T-helper 2 cell treated with Interferon-gamma antibody and Interleukin-4, amounts not matched to agents 5 μg/mL and 100 μg/mL, for 36 hours (primary cell): ENCODE data around the gene SPECC1.
"Not testable (repeated sequence)": the region's sequence is repeated elsewhere in the genome, so short reads cannot be mapped to it uniquely, and the experiment has no call there.

Experiments used
- DNase-seq: peaks from one replicate; pipeline ENCODE4 v3.0.0; 2021; ENCODE audit warnings: low spot score
- H3K27ac Mint-ChIP-seq: one replicate; pipeline ENCODE4 v1.8.0; 2021; ENCODE audit warnings: mild to moderate bottlenecking, mixed read lengths
- H3K27me3 Mint-ChIP-seq: one replicate; pipeline ENCODE4 v1.8.0; 2021; ENCODE audit warnings: low read depth, mixed read lengths
- H3K36me3 Mint-ChIP-seq: one replicate; pipeline ENCODE4 v1.8.0; 2021; ENCODE audit warnings: low read depth, mixed read lengths
- H3K4me1 Mint-ChIP-seq: one replicate; pipeline ENCODE4 v1.8.0; 2021; ENCODE audit warnings: low read depth, mixed read lengths
- H3K4me3 Mint-ChIP-seq: one replicate; pipeline ENCODE4 v1.8.0; 2022; ENCODE audit warnings: mild to moderate bottlenecking, moderate library complexity, mixed read lengths
- H3K9me3 Mint-ChIP-seq: one replicate; pipeline ENCODE4 v1.8.0; 2021; ENCODE audit warnings: mixed read lengths

SPECC1 gene

DNA sequence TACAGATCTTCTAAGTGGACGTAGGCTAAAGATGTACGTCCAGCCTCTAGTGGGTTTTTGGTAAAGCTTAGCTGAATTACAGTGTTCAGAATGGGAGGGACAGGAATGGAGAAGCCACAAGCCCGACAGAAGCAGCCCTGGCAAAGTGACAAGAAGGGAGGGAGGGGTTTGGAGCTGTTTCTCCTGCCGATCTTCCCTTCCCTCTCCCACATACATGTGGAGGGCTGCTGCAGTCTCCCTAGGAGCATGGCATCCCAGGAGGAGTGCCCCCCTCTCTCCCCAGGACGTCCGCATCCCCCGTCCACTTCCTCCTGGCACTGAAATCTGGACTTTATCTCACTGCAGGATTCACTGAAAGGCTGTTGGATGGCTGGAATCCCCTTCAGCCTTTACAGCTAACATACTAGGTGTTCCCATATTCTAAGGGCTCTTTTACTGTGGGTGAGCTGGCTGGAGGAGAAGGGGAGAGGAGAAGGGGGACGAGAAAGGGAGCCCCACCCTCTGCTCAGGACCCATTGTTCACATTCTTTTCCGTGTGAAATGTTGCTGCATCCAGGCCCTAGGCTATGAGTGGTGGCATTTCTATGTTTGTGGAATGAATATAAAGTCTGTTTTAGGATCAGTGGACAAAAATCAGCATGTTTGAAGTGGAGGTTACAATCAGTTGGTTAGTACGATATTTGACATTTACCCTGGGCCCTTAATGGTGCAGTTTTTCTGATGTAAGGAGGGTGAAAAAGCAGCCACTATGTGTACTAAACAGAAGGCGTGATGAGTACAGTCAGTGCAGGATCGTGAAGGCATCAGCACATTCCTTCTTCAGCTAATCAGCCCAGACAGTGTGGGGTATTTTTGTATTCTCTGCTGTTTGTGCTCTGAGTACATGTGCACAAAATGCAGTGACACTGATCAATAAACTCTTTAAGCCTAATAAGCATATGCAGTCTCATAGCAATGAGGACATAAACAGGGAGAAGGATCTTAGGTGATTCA is 94.6 kb downstream of the SPECC1 start:
- Mint-ChIP-seq H3K9me3 (no peaks in the 10 kb centered on the region), H3K4me1 (no peaks in the 10 kb centered on the region), H3K4me3 (no peak overlapping the region), H3K27ac (no peak overlapping the region), H3K27me3 (peaks cover 4% of the 10 kb centered on the region), H3K36me3 (no peaks in the 10 kb centered on the region)
- DNase-seq, result no peak

GRCh38 chr17:20105539-20106280 is 96.6 kb downstream of the SPECC1 start:
- no peak overlapping the region for H3K4me3 Mint-ChIP-seq
- H3K4me1 Mint-ChIP-seq, result no peaks in the 10 kb centered on the region
- no peaks in the 10 kb centered on the region for H3K9me3 Mint-ChIP-seq
- no peak for DNase-seq
- no peaks in the 10 kb centered on the region for H3K36me3 Mint-ChIP-seq
- no peak overlapping the region for H3K27ac Mint-ChIP-seq
- H3K27me3 Mint-ChIP-seq, result peaks cover 4% of the 10 kb centered on the region

- not testable (repeated sequence) for H3K36me3 Mint-ChIP-seq, H3K27ac Mint-ChIP-seq, H3K4me3 Mint-ChIP-seq
Observed at GRCh38 chr17:20106446-20106845, 97.3 kb downstream of the SPECC1 start.

GRCh38 chr17:20109076-20109475 is 99.9 kb downstream of the SPECC1 start:
- H3K4me3 Mint-ChIP-seq, result no peak overlapping the region
- H3K27ac Mint-ChIP-seq, result no peak overlapping the region
- no peaks in the 10 kb centered on the region for H3K9me3 Mint-ChIP-seq
- H3K36me3 Mint-ChIP-seq, result no peaks in the 10 kb centered on the region
- peaks cover 10% of the 10 kb centered on the region for H3K27me3 Mint-ChIP-seq
- DNase-seq, result no peak
- no peaks in the 10 kb centered on the region for H3K4me1 Mint-ChIP-seq

More at GRCh38 chr17:20106446-20106845, 97.3 kb downstream of the SPECC1 start:
- H3K9me3 Mint-ChIP-seq, H3K4me1 Mint-ChIP-seq, H3K27me3 Mint-ChIP-seq, DNase-seq: not testable (repeated sequence)

DNA sequence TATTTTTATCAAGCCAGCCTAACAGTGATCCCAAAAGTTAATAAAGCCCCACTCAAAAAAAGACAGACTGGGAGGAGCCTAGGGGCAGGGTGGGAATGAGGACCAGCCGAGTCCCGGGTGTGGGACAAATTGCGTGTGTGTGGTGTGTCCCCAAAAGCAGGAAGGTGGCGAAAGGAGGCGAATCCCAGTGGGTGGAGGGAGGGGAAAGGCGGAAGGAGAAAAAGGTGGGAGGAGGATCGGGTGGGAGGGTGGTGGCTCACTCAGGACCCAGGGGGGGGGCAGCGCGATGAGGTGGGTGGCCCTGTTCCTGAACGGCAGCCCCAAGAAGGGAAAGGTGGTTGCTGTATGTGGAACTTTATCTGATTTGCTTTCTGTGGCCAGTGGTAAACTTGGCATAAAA is 102.4 kb downstream of the SPECC1 start:
- H3K27ac Mint-ChIP-seq, result no peak overlapping the region
- H3K36me3 Mint-ChIP-seq, result no peaks in the 10 kb centered on the region
- no peaks in the 10 kb centered on the region for H3K4me1 Mint-ChIP-seq
- DNase-seq, result no peak
- peaks cover 17% of the 10 kb centered on the region for H3K27me3 Mint-ChIP-seq
- H3K4me3 Mint-ChIP-seq, result no peak overlapping the region
- H3K9me3 Mint-ChIP-seq, result no peaks in the 10 kb centered on the region

DNA sequence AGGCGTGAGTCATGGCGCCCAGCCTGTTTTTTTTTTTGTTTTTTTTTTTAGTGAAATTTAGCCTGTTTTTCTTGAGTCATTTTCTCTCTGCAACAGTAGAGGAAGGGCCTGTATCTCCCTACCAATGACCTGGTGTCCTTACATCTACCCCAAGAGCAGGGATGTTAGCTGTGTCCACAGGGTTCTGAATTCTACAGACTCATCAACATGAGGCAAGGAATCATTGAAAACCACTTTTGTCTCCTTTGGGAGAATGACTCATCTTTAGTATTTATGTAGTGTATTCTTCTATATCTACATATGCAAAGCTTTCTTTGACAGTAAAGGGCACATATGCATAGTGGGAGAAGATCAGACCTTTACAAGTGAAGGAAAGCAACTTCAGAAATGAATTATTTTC is 105.3 kb downstream of the SPECC1 start:
- Mint-ChIP-seq H3K9me3 (no peaks in the 10 kb centered on the region), H3K27ac (no peak overlapping the region), H3K27me3 (peaks cover 17% of the 10 kb centered on the region), H3K4me1 (peaks cover 2% of the 10 kb centered on the region), H3K4me3 (no peak overlapping the region), H3K36me3 (no peaks in the 10 kb centered on the region)
- no peak for DNase-seq

DNA sequence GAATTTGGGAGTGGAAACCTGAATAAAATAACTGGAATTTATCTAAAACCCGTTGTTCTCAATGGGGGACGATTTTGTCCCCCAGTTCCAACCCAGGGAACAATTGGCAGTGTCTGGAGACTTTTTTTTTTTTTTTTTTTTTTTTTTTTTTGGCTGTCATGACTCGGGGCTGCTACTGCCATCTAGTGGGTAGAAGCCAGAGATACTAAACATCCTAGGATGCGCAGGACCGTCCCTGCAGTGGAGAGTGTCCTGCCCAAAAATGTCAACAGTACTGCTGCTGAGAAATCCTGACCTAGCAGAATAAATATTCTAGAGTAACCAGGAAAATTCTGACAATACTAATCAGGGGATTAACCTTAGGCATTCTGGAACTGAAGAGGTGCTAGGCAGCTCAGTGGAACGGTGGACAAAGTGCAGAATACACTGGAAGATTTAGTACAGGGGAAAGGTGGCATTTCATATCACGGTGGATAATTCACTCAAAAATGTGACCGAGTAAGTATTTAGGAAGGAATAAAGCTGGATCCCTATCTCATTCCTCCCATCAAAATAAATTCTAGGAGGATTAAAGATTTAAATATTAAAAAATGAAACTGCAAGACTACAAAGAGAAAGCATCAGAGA is 107.6 kb downstream of the SPECC1 start:
- DNase-seq, result peak; percentile 32
- Mint-ChIP-seq H3K9me3 (no peaks in the 10 kb centered on the region), H3K36me3 (no peaks in the 10 kb centered on the region), H3K27me3 (peaks cover 17% of the 10 kb centered on the region), H3K27ac (no peak overlapping the region), H3K4me3 (no peak overlapping the region), H3K4me1 (peaks cover 2% of the 10 kb centered on the region)

- DNase-seq, result no peak
- Mint-ChIP-seq H3K27ac (no peak overlapping the region), H3K4me3 (no peak overlapping the region), H3K4me1 (peaks cover 2% of the 10 kb centered on the region), H3K9me3 (no peaks in the 10 kb centered on the region), H3K27me3 (peaks cover 12% of the 10 kb centered on the region), H3K36me3 (no peaks in the 10 kb centered on the region)
Observed at GRCh38 chr17:20118280-20118679, 109.1 kb downstream of the SPECC1 start.

GRCh38 chr17:20120836-20121235 is 111.7 kb downstream of the SPECC1 start:
- Mint-ChIP-seq H3K36me3 (no peaks in the 10 kb centered on the region), H3K9me3 (no peaks in the 10 kb centered on the region), H3K27me3 (no peaks in the 10 kb centered on the region), H3K27ac (no peak overlapping the region), H3K4me3 (no peak overlapping the region), H3K4me1 (peaks cover 2% of the 10 kb centered on the region)
- no peak for DNase-seq

GRCh38 chr17:20121359-20122253 is 112.4 kb downstream of the SPECC1 start:
- no peaks in the 10 kb centered on the region for H3K27me3 Mint-ChIP-seq
- no peak overlapping the region for H3K27ac Mint-ChIP-seq
- H3K4me1 Mint-ChIP-seq, result peaks cover 2% of the 10 kb centered on the region
- H3K9me3 Mint-ChIP-seq, result no peaks in the 10 kb centered on the region
- peak; percentile 44 for DNase-seq
- no peaks in the 10 kb centered on the region for H3K36me3 Mint-ChIP-seq
- H3K4me3 Mint-ChIP-seq, result no peak overlapping the region

DNA sequence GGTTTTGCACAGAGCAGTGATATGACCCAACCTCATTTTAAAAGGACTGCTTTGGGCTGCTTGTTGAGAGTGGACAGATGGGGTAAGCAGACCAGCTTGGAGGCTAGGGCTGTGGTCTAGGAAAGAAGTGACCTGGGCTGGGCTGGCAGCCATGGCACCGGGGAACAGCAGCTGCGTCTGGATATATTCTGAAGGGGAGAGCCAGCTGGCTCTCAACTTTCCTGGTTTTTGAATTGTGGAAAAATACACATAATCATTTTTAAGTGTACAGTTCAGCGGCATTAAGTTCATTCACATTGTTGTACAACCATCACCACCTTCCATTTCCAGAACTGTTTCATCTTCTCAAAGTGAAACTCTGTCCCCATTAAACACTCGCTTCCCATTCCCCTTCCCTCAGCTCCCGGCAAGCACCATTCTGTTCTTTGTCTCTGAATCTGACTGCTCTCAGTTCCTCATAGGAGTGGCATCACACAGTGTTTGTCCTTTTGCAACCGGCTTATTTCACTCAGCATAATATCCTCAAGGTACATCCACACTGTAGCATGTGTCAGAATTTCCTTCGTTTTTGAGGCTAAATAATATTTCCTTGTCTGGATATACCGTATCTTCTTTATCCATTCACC is 113.2 kb downstream of the SPECC1 start:
- Mint-ChIP-seq H3K27me3 (no peaks in the 10 kb centered on the region), H3K4me3 (no peak overlapping the region), H3K4me1 (no peaks in the 10 kb centered on the region), H3K9me3 (no peaks in the 10 kb centered on the region), H3K27ac (no peak overlapping the region), H3K36me3 (no peaks in the 10 kb centered on the region)
- DNase-seq, result no peak

GRCh38 chr17:20123209-20123608 is 114.0 kb downstream of the SPECC1 start:
- Mint-ChIP-seq H3K36me3 (no peaks in the 10 kb centered on the region), H3K4me3 (no peak overlapping the region), H3K9me3 (no peaks in the 10 kb centered on the region), H3K4me1 (no peaks in the 10 kb centered on the region), H3K27ac (no peak overlapping the region), H3K27me3 (peaks cover 2% of the 10 kb centered on the region)
- no peak for DNase-seq

DNA sequence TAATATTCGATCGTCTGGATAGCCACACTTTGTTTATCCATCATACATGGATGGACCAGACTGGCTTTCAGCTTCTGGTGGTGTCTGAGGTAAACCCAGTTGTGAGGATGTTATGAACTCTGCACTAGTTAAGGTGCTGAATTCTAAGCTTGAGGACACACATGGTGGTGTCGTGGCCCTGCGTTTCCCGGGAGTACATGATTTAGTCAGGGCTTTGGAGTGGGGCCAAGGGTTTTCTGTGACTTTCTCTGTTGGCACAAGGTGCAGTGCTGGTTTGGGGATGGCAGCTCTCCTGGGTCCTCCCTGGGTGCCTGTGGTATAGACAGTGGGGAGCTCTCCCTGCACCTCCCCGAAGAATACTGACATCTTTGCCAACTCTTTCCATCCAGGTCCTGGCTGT is 116.6 kb downstream of the SPECC1 start:
- peaks cover 2% of the 10 kb centered on the region for H3K27me3 Mint-ChIP-seq
- H3K27ac Mint-ChIP-seq, result no peak overlapping the region
- no peaks in the 10 kb centered on the region for H3K36me3 Mint-ChIP-seq
- H3K4me3 Mint-ChIP-seq, result no peak overlapping the region
- H3K9me3 Mint-ChIP-seq, result no peaks in the 10 kb centered on the region
- H3K4me1 Mint-ChIP-seq, result no peaks in the 10 kb centered on the region
- no peak for DNase-seq
